ENCODE data around the gene TLX3.

TLX3 gene

GRCh38 chr5:171306166-171306565 lies 2.9 kb upstream of the TLX3 start:
- DNase-seq (ENCODE audit: low spot score), result no peak

DNA sequence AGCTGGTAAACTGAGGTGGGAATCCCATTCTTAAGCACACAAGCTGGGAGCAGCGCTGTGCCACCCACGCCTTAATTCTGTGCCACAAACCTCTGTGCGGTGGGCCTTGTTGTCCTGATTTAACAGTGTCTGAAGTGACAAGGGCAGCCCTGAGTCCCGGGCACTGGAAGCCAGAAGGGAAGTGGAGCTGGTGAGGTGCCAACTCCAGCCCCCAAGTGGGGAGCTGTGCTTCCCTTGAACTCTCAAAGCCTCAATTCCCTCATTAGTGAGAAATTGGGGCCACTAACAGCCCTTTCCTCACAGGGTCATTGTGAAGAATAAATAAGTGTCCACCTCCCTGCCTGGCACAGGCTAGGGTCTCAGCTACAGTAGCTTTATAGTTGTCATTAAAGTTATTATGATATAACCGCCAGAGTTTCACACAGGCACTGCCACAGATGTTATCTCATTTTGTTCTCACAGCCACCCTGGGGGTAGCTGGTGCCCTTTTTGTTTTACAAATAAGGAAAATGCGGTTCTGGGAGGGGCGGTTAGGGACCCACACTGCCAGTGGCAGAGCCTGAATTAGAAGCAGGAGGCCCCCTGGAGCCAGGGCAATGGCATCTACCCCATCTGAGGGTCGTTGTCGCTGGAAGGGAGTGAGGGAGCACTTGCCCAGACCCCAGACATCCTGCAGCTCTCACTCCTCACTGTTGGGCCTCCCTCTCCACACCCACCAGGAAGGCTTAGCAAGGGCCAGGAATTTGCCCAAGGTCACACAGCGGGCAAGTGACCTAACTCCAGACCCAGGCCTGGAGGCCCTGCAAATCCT lies 2.1 kb upstream of the TLX3 start:
- no peak for DNase-seq (ENCODE audit: low spot score)

- DNase-seq (ENCODE audit: low spot score), result no peak
Measured at GRCh38 chr5:171307789-171308452, 1.1 kb upstream of the TLX3 start.

DNA sequence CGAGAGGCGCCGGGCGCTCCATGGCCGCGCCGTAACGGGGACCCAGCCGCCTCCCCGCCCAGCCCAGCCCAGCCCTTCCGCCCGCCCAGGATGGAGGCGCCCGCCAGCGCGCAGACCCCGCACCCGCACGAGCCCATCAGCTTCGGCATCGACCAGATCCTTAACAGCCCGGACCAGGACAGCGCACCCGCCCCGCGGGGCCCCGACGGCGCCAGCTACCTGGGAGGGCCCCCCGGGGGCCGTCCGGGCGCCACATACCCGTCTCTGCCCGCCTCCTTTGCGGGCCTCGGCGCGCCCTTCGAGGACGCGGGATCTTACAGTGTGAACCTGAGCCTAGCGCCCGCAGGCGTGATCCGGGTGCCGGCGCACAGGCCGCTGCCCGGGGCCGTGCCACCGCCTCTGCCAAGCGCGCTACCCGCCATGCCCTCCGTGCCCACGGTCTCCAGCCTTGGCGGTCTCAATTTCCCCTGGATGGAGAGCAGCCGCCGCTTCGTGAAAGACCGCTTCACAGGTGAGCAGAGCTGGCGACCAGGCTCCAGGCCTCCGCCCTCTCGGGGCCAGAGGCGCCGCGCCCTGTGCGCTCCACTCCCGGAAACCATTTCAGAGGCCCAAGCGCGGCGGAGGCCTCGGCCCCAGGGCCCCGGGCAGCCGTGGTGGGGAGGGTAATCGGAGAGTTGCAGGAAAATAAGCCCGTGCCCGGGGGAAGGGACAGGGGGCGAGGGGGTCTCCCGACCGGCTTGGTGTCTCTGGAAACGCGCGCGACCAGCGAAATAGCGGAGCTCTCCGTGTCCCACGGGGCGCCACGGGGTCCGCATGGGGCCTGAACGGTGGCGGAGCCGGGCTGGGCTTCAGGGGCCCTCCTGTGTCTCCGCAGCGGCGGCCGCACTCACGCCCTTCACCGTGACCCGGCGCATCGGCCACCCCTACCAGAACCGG lies 496 bp downstream of the TLX3 start:
- DNase-seq (ENCODE audit: low spot score), result no peak

DNA sequence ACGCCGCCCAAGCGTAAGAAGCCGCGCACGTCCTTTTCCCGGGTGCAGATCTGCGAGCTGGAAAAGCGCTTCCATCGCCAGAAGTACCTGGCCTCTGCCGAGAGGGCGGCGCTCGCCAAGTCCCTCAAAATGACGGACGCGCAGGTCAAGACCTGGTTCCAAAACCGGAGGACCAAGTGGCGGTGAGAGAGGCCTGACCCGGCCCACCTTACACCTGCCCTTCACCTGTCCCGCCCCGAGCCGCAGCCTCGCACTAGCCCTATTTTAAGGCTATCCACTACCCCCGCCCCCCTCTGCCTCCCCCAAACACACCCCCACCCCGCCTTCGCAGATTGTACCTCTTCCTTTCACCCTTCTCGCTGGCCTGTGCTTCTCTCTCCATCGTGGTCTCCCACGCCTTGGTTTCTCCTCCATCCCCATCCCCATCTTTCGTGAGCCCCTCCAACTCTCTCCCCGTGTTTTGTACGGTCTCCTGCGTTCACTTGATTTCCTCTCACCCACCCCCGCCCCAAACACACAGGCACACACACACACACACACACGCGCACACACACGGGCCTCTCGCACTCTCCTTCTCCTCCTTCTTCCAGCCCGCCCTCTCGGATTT lies 1.3 kb downstream of the TLX3 start:
- no peak for DNase-seq (ENCODE audit: low spot score)

- no peak for DNase-seq (ENCODE audit: low spot score)
Measured at GRCh38 chr5:171310819-171311321, 1.8 kb downstream of the TLX3 start.

- DNase-seq (ENCODE audit: low spot score), result no peak
Measured at GRCh38 chr5:171311322-171312077, 2.5 kb downstream of the TLX3 start.

DNA sequence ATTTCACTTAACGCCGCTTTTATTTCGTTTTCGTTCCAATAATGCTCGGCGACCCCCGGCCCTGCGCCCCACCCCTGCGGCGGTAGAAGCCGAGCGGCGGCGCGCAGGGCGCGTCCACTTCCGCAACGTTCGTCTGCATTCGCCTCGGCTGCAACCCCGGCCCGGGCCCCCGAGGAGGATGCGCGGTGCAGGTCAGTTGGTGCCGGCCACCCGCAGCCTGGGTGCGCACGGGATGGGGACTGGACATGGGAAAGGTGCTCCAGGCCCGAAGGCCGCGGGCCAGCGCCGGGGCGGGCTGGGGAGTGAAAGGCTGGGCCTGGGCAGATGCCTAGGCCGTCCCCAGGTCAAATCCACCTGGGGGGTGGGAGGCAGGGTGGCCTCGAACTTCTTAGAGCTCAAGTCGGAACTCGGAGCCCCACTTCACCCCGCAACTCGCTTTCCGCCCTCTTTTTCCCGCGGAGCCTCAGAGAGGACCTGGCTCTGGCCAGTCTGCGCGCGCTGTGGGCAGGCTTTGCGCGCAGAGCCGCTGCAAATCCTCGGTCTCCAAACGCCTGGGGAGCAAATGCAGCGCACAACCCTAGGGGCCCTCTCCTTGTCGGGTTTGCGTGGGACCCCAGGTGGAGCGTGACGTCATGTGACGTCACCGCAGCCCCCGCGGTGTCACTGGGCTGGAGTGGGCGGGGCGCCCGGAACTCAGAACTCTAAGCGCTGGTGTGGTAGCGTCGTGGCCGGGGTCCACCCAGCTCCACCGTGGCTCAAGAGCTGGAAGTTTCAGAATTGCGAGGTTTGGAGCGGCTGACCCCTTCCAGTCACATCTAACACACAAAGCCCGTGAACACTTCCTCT lies 3.3 kb downstream of the TLX3 start:
- no peak for DNase-seq (ENCODE audit: low spot score)

DNA sequence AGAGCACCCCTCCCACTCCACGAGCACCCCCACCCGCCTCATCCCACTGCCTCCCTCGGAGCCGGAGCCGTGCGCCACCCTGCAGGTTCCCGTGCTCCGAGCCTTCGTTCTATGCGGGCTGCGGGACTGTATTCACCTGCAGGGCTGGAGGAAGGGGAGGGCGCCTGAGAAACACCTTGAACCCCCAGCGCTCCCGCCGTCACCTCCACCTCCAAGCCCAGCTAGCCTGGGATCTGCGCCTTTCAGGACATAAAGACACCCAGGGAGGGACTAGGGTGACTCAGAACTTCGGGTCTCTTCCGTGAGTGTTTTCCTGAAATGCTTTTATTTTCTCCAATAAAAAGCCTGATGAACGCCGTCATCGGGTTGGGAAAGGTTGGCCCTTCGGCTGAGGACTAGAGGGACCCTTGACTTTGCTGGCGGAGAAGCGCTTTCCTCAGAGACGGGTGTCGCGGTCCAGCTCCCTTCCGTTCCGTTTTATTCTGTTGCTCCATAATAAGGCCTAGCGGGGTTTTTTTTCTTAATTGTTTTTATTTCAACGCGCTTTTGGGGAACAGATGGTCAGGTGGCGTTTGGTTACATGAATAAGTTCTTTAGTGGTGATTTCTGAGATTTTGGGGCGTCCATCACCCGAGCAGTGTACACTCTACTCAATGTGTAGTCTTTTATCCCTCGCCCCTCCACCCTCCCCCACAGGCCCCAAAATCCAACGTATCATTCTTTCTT lies 4.6 kb downstream of the TLX3 start:
- DNase-seq (ENCODE audit: low spot score), result no peak

DNA sequence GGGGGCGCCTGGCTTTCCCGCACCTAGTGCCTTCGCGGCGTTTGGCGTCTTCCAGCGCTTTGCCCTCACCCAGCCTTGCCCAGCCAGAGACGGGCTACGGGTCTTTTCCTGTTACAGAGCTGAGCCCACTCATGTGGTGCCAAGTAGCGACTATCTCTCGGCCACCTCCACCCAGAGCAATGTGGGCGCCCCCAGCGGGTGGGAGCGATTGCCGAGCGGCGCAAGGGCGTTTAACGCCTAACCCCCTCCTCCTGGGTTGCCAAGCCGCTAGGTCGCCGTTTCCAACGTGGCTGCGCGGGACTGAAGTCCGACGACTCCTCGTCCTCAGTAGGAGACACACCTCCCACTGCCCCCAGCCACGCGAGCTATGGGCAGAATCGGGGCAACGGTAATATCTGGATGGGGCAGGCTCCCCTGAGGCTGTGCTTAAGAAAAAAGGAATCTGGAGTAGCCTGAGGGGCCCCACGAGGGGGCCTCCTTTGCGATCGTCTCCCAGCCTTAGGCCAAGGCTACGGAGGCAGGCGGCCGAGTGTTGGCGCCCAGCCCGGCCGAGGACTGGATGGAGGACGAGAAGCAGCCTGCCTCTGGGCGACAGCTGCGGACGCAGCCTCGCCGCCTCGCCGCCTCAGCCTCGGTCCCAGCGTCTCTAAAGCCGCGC lies 5.8 kb downstream of the TLX3 start:
- no peak for DNase-seq (ENCODE audit: low spot score)

DNA sequence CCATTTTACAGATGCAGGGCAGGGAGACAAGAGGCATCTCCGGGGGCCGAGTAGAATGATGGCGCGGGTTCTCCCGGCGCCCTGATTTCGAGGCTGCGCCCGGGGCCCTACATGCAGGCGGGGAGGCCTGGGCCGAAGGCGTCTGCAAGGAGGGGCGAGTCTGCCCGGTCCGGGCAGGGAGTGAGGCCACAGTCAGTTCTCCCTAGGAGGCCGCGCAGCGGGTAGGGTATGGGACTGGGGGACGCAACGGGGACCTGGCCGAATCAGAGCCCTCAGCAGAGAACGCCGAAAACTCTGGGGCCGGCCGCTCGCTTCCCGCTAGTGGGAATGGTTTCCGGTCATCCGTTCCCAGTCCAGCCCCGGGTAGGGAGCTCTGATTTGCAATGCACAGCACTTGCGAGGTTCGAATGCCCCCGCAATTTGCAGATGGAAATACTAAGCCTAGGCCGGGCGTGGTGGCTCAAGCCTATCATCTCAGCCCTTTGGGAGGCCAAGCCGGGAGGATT lies 6.4 kb downstream of the TLX3 start:
- no peak for DNase-seq (ENCODE audit: low spot score)

DNA sequence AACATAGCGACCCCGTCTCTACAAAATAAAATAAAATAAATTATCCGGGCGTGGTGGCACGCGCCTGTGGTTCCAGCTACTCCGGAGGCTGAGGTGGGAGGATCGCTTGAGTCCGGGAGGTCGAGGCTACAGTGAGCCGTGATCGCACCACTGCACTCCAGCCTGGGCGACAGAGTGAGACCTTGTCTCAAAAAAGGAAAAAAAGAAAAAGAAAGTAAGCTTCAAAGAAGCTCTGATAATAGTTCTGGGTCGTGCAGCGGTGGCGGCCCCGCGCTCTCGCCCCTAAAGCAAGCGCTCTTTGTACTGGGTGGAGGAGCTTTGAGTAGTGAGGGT lies 6.8 kb downstream of the TLX3 start:
- no peak for DNase-seq (ENCODE audit: low spot score)

- DNase-seq (ENCODE audit: low spot score), result no peak
Measured at GRCh38 chr5:171316258-171317121, 7.4 kb downstream of the TLX3 start.

DNA sequence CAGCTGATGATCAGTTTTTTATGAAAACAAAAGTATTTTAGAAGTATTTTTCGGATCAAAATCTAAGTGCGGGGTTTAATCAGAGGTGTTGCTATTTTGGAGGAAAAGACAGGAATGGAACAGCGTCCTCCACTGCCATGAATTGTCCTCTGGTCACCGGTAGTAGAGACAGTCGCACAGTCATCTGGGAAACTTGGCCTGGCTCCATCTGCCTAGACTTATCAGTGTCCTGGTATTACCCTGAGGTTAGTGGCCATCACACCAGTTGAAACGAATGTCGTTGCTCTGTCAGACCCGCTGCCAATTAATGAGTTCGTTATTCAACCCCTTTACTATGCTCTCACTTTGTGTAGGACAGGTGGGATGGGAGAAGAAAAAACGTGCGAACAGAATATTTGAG lies 8.2 kb downstream of the TLX3 start:
- no peak for DNase-seq (ENCODE audit: low spot score)

DNA sequence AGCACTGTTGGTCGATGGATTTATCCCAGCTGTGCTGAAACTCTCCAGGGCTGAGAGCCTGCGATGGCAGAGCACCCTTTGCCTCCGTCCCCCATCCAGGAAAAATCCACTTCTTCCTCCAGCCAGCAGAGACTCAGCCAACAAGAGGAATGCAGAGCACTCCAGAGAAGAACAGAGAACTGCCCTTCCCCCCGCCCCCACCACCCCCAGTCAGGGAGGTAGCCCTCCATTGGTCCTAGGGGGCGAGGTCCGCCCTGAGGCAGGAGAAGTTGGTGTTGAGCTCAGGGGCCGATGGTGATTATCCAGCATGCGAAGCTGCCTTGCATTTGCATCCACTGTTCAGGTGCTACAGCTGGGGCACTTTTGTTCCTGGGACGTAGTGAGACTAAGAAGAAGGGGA lies 9.0 kb downstream of the TLX3 start:
- no peak for DNase-seq (ENCODE audit: low spot score)

GRCh38 chr5:171321447-171321846 lies 12.4 kb downstream of the TLX3 start:
- DNase-seq (ENCODE audit: low spot score), result no peak

DNA sequence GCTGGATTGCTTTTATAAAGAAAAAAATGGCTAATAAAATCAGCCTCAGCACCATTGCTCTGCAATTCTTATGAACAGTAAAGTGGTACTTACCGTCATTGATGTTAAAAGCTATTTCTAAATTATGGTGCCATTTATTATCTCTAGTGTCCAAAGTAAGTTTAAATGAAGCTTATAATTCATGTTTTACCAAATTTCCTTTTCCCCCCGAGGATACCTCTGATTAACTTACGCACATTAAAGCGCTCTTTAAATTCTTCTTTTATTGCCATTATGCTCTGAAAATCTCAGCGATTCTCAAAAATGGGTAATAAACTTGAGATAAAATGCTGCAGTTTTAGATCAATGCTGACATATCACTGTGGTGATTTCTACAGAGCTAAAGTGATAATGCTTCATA lies 13.5 kb downstream of the TLX3 start:
- no peak for DNase-seq (ENCODE audit: low spot score)

DNA sequence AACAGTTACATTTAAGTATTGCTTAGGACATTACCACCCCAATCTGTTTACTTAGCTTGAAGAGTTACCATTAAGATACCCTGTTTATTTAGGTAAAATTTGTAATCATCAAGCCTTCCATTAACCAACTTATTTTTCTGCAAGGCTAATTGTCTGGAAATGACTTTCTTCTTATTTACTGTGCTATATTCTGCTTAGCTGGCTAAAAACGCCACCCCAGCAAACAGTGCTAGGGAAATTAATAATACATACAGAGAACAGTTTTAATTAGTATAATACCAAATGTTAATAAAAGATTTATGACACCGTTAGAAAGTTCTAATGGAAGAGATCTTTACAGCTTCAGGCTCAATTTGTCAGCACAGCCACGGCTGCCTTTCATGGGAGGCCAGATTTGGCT lies 14.0 kb downstream of the TLX3 start:
- no peak for DNase-seq (ENCODE audit: low spot score)

Measured in CD4-positive, alpha-beta T cell treated with Interleukin-2 at 100 ng/mL for 4 hours (primary cell).